Tibial artery (tissue), 4 donors: ENCODE measurements around the gene ZP2.

Source experiments
- DNase-seq, 2 donors: peaks; one replicate each; pipeline ENCODE4 v3.0.0-alpha.2; 2019
- H3K27ac ChIP-seq, 2 donors: fragments of 200-600 bp; sonication (generic) in 1 of 2; 1 replicate in 1 of 2; 2 replicates in 1 of 2; pipeline ENCODE4 v1.5.1; 2018 to 2019; ENCODE audit warnings: mild to moderate bottlenecking in 1 of 2
- H3K27me3 ChIP-seq, 2 donors: fragments of 200-600 bp; sonication (generic) in 1 of 2; one replicate each; pipeline versions ENCODE4 v1.5.1 to v1.6.0; 2016 to 2019
- H3K36me3 ChIP-seq, 3 donors: fragments of 200-600 bp; sonication (generic) in 2 of 3; one replicate each; pipeline ENCODE4 v1.5.1; 2016 to 2019; ENCODE audit warnings: mild to moderate bottlenecking in 2 of 3
- H3K4me1 ChIP-seq, 4 donors: fragments of 200-600 bp; sonication (generic) in 2 of 4; 1 replicate in 3 of 4; 2 replicates in 1 of 4; pipeline ENCODE4 v1.5.1; 2016 to 2019
- H3K4me3 ChIP-seq, 2 donors: fragments of 200-600 bp; sonication (generic) in 1 of 2; 1 replicate in 1 of 2; 2 replicates in 1 of 2; pipeline ENCODE4 v1.5.1; 2018 to 2019; ENCODE audit warnings: mild to moderate bottlenecking in 2 of 2
- H3K9me3 ChIP-seq, 3 donors: fragments of 200-600 bp; sonication (generic) in 1 of 3; one replicate each; pipeline ENCODE4 v1.5.1; 2016 to 2019
- intact Hi-C: fragments of 100-400 bp; cut with DNase I; formaldehyde crosslinking; loops from one replicate; pipeline ENCODE4 v1.15.0; 2023; ENCODE audit warnings: low total_unique reads
- TF ChIP-seq, protein P1 (sequence below), 2 experiments: fragments of 200-600 bp in 1 of 2; fragments of 450-650 bp in 1 of 2; IDR thresholded peaks; one replicate each; pipeline ENCODE4 v1.5.1; 2017 to 2019; ENCODE audit warnings: antibody characterized with exemption in 2 of 2, mild to moderate bottlenecking in 1 of 2, moderate library complexity in 1 of 2

ZP2 gene

DNA sequence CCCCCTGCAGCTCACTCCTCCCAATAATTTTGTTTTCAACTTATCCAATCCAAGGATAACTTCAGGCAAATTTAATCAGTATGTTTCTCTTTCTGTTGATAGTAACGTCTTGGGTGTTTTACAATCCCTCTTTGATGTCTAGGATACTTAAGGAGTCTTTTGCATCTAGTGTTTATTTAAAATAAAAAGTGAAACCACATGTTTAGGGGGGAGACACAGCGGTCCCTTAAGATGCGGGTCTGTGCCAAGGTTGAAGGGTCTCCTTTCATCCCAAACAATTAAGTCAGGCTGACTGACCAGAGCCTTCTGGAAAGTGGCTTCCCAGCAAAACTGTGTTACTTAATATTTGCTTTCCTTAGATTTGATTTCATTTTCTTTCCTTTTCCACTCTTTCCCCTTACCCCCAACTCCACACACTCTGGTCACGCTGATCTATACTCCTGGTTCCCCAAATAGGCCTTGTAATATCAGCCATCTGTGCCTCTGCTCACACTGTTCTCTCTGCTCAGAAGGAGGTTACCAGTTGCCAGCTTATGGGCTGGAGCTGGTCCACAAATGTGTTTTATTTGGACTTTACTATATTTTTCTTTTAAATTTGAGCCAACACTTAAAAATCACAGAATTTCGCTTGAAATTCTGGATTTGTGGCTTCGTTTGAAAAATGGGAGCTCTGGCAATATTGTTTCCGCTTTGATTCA is 33.3 kb upstream of the ZP2 start:
- intact Hi-C loops: no loop called here
- no peak overlapping the region for H3K4me3 ChIP-seq
- H3K36me3 ChIP-seq: no peaks in the 10 kb centered on the region
- H3K9me3 ChIP-seq: no peaks in the 10 kb centered on the region
- DNase-seq: no peak
- peaks cover 0 to 7% of the 10 kb centered on the region in 2 donors for H3K27me3 ChIP-seq
- peaks cover 0 to 7% (median 0%) of the 10 kb centered on the region in 4 donors for H3K4me1 ChIP-seq
- no peak overlapping the region for H3K27ac ChIP-seq
- TF ChIP-seq, protein P1, sequence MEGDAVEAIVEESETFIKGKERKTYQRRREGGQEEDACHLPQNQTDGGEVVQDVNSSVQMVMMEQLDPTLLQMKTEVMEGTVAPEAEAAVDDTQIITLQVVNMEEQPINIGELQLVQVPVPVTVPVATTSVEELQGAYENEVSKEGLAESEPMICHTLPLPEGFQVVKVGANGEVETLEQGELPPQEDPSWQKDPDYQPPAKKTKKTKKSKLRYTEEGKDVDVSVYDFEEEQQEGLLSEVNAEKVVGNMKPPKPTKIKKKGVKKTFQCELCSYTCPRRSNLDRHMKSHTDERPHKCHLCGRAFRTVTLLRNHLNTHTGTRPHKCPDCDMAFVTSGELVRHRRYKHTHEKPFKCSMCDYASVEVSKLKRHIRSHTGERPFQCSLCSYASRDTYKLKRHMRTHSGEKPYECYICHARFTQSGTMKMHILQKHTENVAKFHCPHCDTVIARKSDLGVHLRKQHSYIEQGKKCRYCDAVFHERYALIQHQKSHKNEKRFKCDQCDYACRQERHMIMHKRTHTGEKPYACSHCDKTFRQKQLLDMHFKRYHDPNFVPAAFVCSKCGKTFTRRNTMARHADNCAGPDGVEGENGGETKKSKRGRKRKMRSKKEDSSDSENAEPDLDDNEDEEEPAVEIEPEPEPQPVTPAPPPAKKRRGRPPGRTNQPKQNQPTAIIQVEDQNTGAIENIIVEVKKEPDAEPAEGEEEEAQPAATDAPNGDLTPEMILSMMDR (IDR thresholded peaks at IDR 0.05): no peak

DNA sequence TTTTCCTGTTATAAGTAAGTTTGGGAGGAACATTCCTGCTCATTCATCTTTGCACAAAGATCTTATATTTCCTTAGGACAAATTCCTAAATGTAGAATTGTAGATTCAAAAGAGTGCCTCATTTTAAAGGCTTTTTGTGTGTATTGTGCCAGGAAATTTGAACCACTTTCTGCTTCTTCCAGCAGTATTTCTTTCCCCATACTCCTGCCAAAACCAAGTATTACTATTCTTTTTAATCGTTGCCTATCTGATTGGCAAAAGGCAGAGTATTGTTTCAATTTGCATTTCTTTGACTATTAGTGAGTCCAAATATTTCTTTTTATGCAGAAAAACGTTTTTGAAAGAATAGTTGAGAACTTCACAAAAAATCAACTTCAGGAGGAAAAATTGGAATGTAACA is 31.4 kb upstream of the ZP2 start:
- Histone ChIP-seq H3K4me3 (no peak overlapping the region), H3K27ac (no peak overlapping the region), H3K27me3 (peaks cover 0 to 7% of the 10 kb centered on the region in 2 donors), H3K4me1 (peaks cover 0 to 7% (median 0%) of the 10 kb centered on the region in 4 donors), H3K9me3 (no peaks in the 10 kb centered on the region), H3K36me3 (no peaks in the 10 kb centered on the region)
- DNase-seq: no peak
- TF ChIP-seq, protein P1 (IDR thresholded peaks at IDR 0.05): no peak
- intact Hi-C loops: no loop called here

DNA sequence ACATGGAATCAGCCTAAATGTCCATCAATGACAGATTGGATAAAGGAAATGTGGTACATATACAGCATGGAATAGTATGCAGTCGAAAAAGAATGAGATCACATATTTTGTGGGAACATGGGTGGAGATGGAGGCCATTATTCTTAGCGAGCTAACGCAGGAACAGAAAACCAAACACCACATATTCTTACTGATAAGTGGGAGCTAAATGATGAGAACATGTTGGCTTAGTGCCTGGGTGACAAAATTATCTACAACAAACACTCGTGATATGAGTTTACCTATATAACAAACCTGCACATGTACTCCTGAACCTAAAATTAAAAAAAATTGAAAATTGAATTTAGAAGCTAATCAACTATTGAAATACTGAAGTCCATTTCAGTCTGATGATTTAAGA is 28.3 kb upstream of the ZP2 start:
- no peak for DNase-seq
- Histone ChIP-seq H3K27ac (no peak overlapping the region), H3K9me3 (no peaks in the 10 kb centered on the region), H3K4me1 (peaks cover 0 to 2% (median 0%) of the 10 kb centered on the region in 4 donors), H3K36me3 (no peaks in the 10 kb centered on the region), H3K27me3 (peaks cover 0 to 7% of the 10 kb centered on the region in 2 donors), H3K4me3 (no peak overlapping the region)
- TF ChIP-seq, protein P1 (IDR thresholded peaks at IDR 0.05): no peak
- intact Hi-C loops: no loop called here

DNA sequence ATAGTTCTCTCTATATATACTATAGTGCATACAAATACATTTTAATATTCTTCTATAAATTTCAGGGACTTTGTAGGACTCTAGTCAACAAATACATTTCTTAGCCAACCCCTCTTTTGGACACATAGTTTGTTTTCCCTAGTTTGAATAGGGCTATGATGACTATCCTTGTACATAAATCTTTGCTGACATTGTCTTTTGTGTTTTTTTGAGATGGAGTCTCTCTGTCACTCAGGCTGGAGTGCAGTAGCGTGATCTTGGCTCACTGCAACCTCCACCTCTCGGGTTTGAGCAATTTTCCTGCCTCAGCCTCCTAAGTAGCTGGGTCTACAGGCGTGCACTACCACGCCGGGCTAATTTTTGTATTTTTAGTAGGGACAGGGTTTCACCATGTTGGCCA is 25.5 kb upstream of the ZP2 start:
- TF ChIP-seq, protein P1 (IDR thresholded peaks at IDR 0.05): no peak
- DNase-seq: no peak
- H3K27ac ChIP-seq: no peak overlapping the region
- H3K9me3 ChIP-seq: no peaks in the 10 kb centered on the region
- intact Hi-C loops: no loop called here
- H3K36me3 ChIP-seq: no peaks in the 10 kb centered on the region
- no peak overlapping the region for H3K4me3 ChIP-seq
- H3K27me3 ChIP-seq: peaks cover 0 to 6% of the 10 kb centered on the region in 2 donors
- no peaks in the 10 kb centered on the region for H3K4me1 ChIP-seq

DNA sequence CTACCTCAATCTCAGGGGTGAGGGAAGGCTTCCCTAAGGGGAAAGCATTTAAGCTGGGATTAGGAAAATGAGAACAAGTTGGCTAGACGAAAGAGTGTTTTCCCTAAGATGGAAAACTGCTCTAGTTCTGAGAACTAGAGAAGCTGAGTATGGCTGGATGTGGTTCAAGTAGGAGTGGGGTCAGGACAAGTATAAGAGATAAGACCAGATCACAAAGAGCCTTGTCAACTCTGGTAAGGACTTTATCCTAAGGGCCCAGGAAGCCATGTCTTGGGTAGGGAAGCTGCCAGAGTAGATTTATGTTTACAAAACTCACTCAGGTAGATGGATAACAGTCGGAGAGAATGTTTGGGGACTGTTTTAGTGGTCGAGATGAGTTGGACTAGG is 23.8 kb upstream of the ZP2 start:
- H3K27me3 ChIP-seq: peaks cover 0 to 3% of the 10 kb centered on the region in 2 donors
- TF ChIP-seq, protein P1 (IDR thresholded peaks at IDR 0.05): no peak
- H3K36me3 ChIP-seq: no peaks in the 10 kb centered on the region
- intact Hi-C loops: no loop called here
- no peak overlapping the region for H3K4me3 ChIP-seq
- H3K4me1 ChIP-seq: no peaks in the 10 kb centered on the region
- no peak for DNase-seq
- no peaks in the 10 kb centered on the region for H3K9me3 ChIP-seq
- H3K27ac ChIP-seq: no peak overlapping the region
